CD4-positive, alpha-beta memory T cell (primary cell): Measurements from ENCODE around the gene POTEB3. TPM values are rescaled to one million over a fixed set of nuclear protein-coding genes. Genes with fewer than 3 reads are reported as not detected.
"Not testable (repeated sequence)": the region's sequence is repeated elsewhere in the genome, so short reads cannot be mapped to it uniquely, and the experiment has no call there.

Source experiments
- CTCF ChIA-PET: fragments of 350-600 bp; sonication (Branson Sonifier 250); formaldehyde crosslinking; loops from one replicate; lab custom pipeline; 2021; ENCODE audit warnings: inconsistent platforms; ENCODE audit not compliant: partially characterized antibody; lab: Charles Lee
- POLR2A ChIA-PET: fragments of 350-600 bp; sonication (Branson Sonifier 250); formaldehyde crosslinking; loops from one replicate; lab custom pipeline; 2021; ENCODE audit not compliant: partially characterized antibody; lab: Charles Lee
- DNase-seq, 5 donors: peaks; one replicate each; pipeline versions ENCODE4 v3.0.0 to v3.0.0-alpha.2; 2020 to 2022; ENCODE audit warnings: mixed read lengths in 1 of 5
- H3K27ac ChIP-seq: one replicate; pipeline ENCODE4 v1.7.0; 2013; ENCODE audit warnings: low read depth, low read length
- H3K27me3 ChIP-seq: 2 replicates; pipeline ENCODE4 v1.7.0; 2013; ENCODE audit warnings: mild to moderate bottlenecking, low read length, moderate library complexity; ENCODE audit not compliant: insufficient read depth
- H3K36me3 ChIP-seq: 2 replicates; pipeline ENCODE4 v1.7.0; 2013; ENCODE audit warnings: mild to moderate bottlenecking, low read length, moderate library complexity; ENCODE audit not compliant: insufficient read depth
- H3K4me1 ChIP-seq: 2 replicates; pipeline ENCODE4 v1.7.0; 2013; ENCODE audit warnings: mild to moderate bottlenecking, low read length, moderate library complexity; ENCODE audit not compliant: insufficient read depth
- H3K4me3 ChIP-seq, 2 donors: one replicate each; pipeline ENCODE4 v1.7.0; 2013; ENCODE audit warnings: low read length in 2 of 2, mild to moderate bottlenecking in 1 of 2
- H3K9me3 ChIP-seq, 2 donors: one replicate each; pipeline ENCODE4 v1.7.0; 2013; ENCODE audit warnings: low read length in 2 of 2, control low read depth in 1 of 2; ENCODE audit not compliant: control insufficient read depth in 1 of 2
- H3K27ac Mint-ChIP-seq, 7 donors: one replicate each; pipeline ENCODE4 v1.8.0; 2020 to 2021; ENCODE audit warnings: mixed read lengths in 7 of 7, mild to moderate bottlenecking in 6 of 7, inconsistent platforms in 3 of 7, moderate library complexity in 3 of 7
- H3K27me3 Mint-ChIP-seq, 2 donors: one replicate each; pipeline ENCODE4 v1.8.0; 2020 to 2021; ENCODE audit warnings: mixed read lengths in 2 of 2
- H3K36me3 Mint-ChIP-seq, 2 donors: one replicate each; pipeline ENCODE4 v1.8.0; 2020 to 2021; ENCODE audit warnings: mixed read lengths in 2 of 2, inconsistent platforms in 1 of 2, mild to moderate bottlenecking in 1 of 2
- H3K4me1 Mint-ChIP-seq, 4 donors: one replicate each; pipeline ENCODE4 v1.8.0; 2020 to 2021; ENCODE audit warnings: mixed read lengths in 4 of 4, mild to moderate bottlenecking in 1 of 4
- H3K4me3 Mint-ChIP-seq, 8 donors: one replicate each; pipeline ENCODE4 v1.8.0; 2020 to 2021; ENCODE audit warnings: mixed read lengths in 8 of 8, mild to moderate bottlenecking in 7 of 8, moderate library complexity in 6 of 8, inconsistent platforms in 3 of 8
- H3K9me3 Mint-ChIP-seq, 8 donors: one replicate each; pipeline ENCODE4 v1.8.0; 2020 to 2021; ENCODE audit warnings: mixed read lengths in 8 of 8, mild to moderate bottlenecking in 5 of 8, inconsistent platforms in 3 of 8, moderate library complexity in 1 of 8
- intact Hi-C: fragments of 100-400 bp; cut with micrococcal nuclease; formaldehyde crosslinking; loops from one replicate; pipeline ENCODE4 v1.15.1; 2023
- polyA plus RNA-seq, 2 donors: library from polyadenylated mRNA; unstranded; fragments of 300-500 nt; fragmentation: Illumina TruSeq; gene quantifications; one replicate each; pipeline ENCODE4 v1.2.3, GENCODE V29; 2021
- total RNA-seq, 2 experiments: library from RNA; stranded (reverse); gene quantifications; one replicate each; pipeline ENCODE4 v1.2.3, GENCODE V29; 2021

The POTEB3 gene
- total RNA-seq (not detected), polyA plus RNA-seq (not detected)

- H3K4me3 ChIP-seq, CTCF ChIA-PET, DNase-seq, H3K9me3 Mint-ChIP-seq, H3K27ac ChIP-seq, H3K27ac Mint-ChIP-seq, intact Hi-C loops, POLR2A ChIA-PET, H3K36me3 Mint-ChIP-seq, H3K4me1 ChIP-seq, H3K27me3 Mint-ChIP-seq, H3K9me3 ChIP-seq, H3K4me3 Mint-ChIP-seq, H3K36me3 ChIP-seq, H3K27me3 ChIP-seq, H3K4me1 Mint-ChIP-seq: not testable (repeated sequence)
Observed at GRCh38 chr15:21440399-21440798, at the start of gene POTEB3. Gene POTEB3 (minus strand): TSS chr15:21440499. CDS start chr15:21440011, 488 bp downstream.

GRCh38 chr15:21453683-21454082, 13.4 kb upstream of the POTEB3 start:
- CTCF ChIA-PET, DNase-seq, H3K4me3 Mint-ChIP-seq, H3K4me3 ChIP-seq, intact Hi-C loops, H3K27ac Mint-ChIP-seq, POLR2A ChIA-PET, H3K36me3 Mint-ChIP-seq, H3K27ac ChIP-seq, H3K27me3 ChIP-seq, H3K27me3 Mint-ChIP-seq, H3K9me3 Mint-ChIP-seq, H3K36me3 ChIP-seq, H3K4me1 Mint-ChIP-seq, H3K9me3 ChIP-seq, H3K4me1 ChIP-seq: not testable (repeated sequence)

GRCh38 chr15:21451920-21452563, 11.7 kb upstream of the POTEB3 start:
- CTCF ChIA-PET, H3K27me3 Mint-ChIP-seq, H3K27me3 ChIP-seq, intact Hi-C loops, H3K36me3 Mint-ChIP-seq, H3K4me1 ChIP-seq, DNase-seq, POLR2A ChIA-PET, H3K27ac Mint-ChIP-seq, H3K9me3 Mint-ChIP-seq, H3K36me3 ChIP-seq, H3K4me3 Mint-ChIP-seq, H3K9me3 ChIP-seq, H3K27ac ChIP-seq, H3K4me1 Mint-ChIP-seq, H3K4me3 ChIP-seq: not testable (repeated sequence)

- H3K36me3 Mint-ChIP-seq, H3K36me3 ChIP-seq, H3K27me3 ChIP-seq, intact Hi-C loops, H3K9me3 ChIP-seq, CTCF ChIA-PET, DNase-seq, H3K27me3 Mint-ChIP-seq, H3K4me3 Mint-ChIP-seq, H3K9me3 Mint-ChIP-seq, H3K27ac ChIP-seq, H3K27ac Mint-ChIP-seq, H3K4me1 ChIP-seq, H3K4me1 Mint-ChIP-seq, POLR2A ChIA-PET, H3K4me3 ChIP-seq: not testable (repeated sequence)
Observed at GRCh38 chr15:21451487-21451886, 11.2 kb upstream of the POTEB3 start.

- H3K27me3 ChIP-seq, H3K36me3 Mint-ChIP-seq, H3K9me3 Mint-ChIP-seq, CTCF ChIA-PET, DNase-seq, intact Hi-C loops, H3K27ac ChIP-seq, POLR2A ChIA-PET, H3K4me1 Mint-ChIP-seq, H3K4me3 Mint-ChIP-seq, H3K27ac Mint-ChIP-seq, H3K4me3 ChIP-seq, H3K27me3 Mint-ChIP-seq, H3K9me3 ChIP-seq, H3K4me1 ChIP-seq, H3K36me3 ChIP-seq: not testable (repeated sequence)
Observed at GRCh38 chr15:21407366-21407765, 32.9 kb downstream of the POTEB3 start.

GRCh38 chr15:21401531-21401930, 38.8 kb downstream of the POTEB3 start:
- H3K36me3 Mint-ChIP-seq, H3K27me3 Mint-ChIP-seq, H3K4me3 ChIP-seq, H3K27me3 ChIP-seq, H3K4me1 Mint-ChIP-seq, POLR2A ChIA-PET, H3K27ac Mint-ChIP-seq, CTCF ChIA-PET, H3K9me3 Mint-ChIP-seq, H3K36me3 ChIP-seq, H3K4me1 ChIP-seq, intact Hi-C loops, DNase-seq, H3K27ac ChIP-seq, H3K4me3 Mint-ChIP-seq, H3K9me3 ChIP-seq: not testable (repeated sequence)

GRCh38 chr15:21399111-21399510, 41.2 kb downstream of the POTEB3 start:
- H3K27ac ChIP-seq, H3K36me3 ChIP-seq, intact Hi-C loops, POLR2A ChIA-PET, H3K4me3 Mint-ChIP-seq, H3K4me1 ChIP-seq, H3K4me3 ChIP-seq, H3K4me1 Mint-ChIP-seq, H3K36me3 Mint-ChIP-seq, H3K9me3 ChIP-seq, H3K27me3 ChIP-seq, CTCF ChIA-PET, H3K27ac Mint-ChIP-seq, H3K27me3 Mint-ChIP-seq, H3K9me3 Mint-ChIP-seq: not testable (repeated sequence)
- DNase-seq, result peak in 1 of 5 donors; percentile 25

GRCh38 chr15:21398511-21398910, 41.8 kb downstream of the POTEB3 start:
- intact Hi-C loops, H3K27ac Mint-ChIP-seq, H3K36me3 Mint-ChIP-seq, H3K4me1 Mint-ChIP-seq, H3K36me3 ChIP-seq, POLR2A ChIA-PET, H3K27me3 Mint-ChIP-seq, CTCF ChIA-PET, H3K9me3 ChIP-seq, H3K4me3 Mint-ChIP-seq, H3K4me3 ChIP-seq, DNase-seq, H3K9me3 Mint-ChIP-seq, H3K4me1 ChIP-seq, H3K27me3 ChIP-seq, H3K27ac ChIP-seq: not testable (repeated sequence)
